Liver (tissue), 9 donors: ENCODE results near the gene PRR5L. TPM values are rescaled to one million over a fixed set of nuclear protein-coding genes. Genes with fewer than 3 reads are reported as not detected.

Experiments used
- DNase-seq: peaks from one replicate; pipeline ENCODE4 v3.0.0-alpha.2; 2017; ENCODE audit warnings: low spot score
- H3K27ac ChIP-seq, 2 donors: one replicate each; pipeline ENCODE4 v1.7.0; 2013; ENCODE audit warnings: inconsistent platforms in 2 of 2, low read length in 2 of 2, control low read depth in 1 of 2, low read depth in 1 of 2, mild to moderate bottlenecking in 1 of 2
- H3K27me3 ChIP-seq, 4 donors: one replicate each; pipeline versions ENCODE4 v1.6.1 to v1.7.0; 2013; ENCODE audit warnings: low read length in 3 of 4, inconsistent platforms in 1 of 4, mild to moderate bottlenecking in 1 of 4, moderate library complexity in 1 of 4; ENCODE audit not compliant: control insufficient read depth in 4 of 4, insufficient read depth in 4 of 4
- H3K36me3 ChIP-seq, 4 donors: one replicate each; pipeline versions ENCODE4 v1.6.1 to v1.7.0; 2013; ENCODE audit warnings: low read length in 3 of 4, mild to moderate bottlenecking in 3 of 4, low read depth in 1 of 4, moderate library complexity in 1 of 4; ENCODE audit not compliant: control insufficient read depth in 4 of 4, insufficient read depth in 3 of 4
- H3K4me1 ChIP-seq, 4 donors: one replicate each; pipeline versions ENCODE4 v1.6.1 to v1.7.0; 2013; ENCODE audit warnings: low read length in 3 of 4, mild to moderate bottlenecking in 3 of 4, moderate library complexity in 1 of 4; ENCODE audit not compliant: control insufficient read depth in 4 of 4, insufficient read depth in 4 of 4
- H3K4me3 ChIP-seq, 3 donors: one replicate each; pipeline versions ENCODE4 v1.6.1 to v1.7.0; 2013; ENCODE audit warnings: low read length in 3 of 3, control low read depth in 1 of 3, low read depth in 1 of 3, mild to moderate bottlenecking in 1 of 3
- H3K9ac ChIP-seq, 2 donors: one replicate each; pipeline ENCODE4 v1.7.0; 2013; ENCODE audit warnings: low read length in 2 of 2, mild to moderate bottlenecking in 2 of 2, moderate library complexity in 2 of 2, control low read depth in 1 of 2, low read depth in 1 of 2
- H3K9me3 ChIP-seq, 4 donors: one replicate each; pipeline versions ENCODE4 v1.6.1 to v1.7.0; 2013; ENCODE audit warnings: low read length in 3 of 4; ENCODE audit not compliant: control insufficient read depth in 4 of 4
- ATF3 ChIP-seq: IDR thresholded peaks from 2 replicates; pipeline ENCODE4 v1.6.1; 2016; ENCODE audit warnings: antibody characterized with exemption
- EGR1 ChIP-seq, 2 donors: IDR thresholded peaks; 2 replicates each; pipeline ENCODE4 v1.6.1; 2016 to 2018; ENCODE audit warnings: antibody characterized with exemption in 2 of 2, low read depth in 2 of 2
- FOXA1 ChIP-seq: IDR thresholded peaks from 2 replicates; pipeline ENCODE4 v1.6.1; 2016; ENCODE audit warnings: antibody characterized with exemption
- FOXA2 ChIP-seq: IDR thresholded peaks from 2 replicates; pipeline ENCODE4 v1.6.1; 2016; ENCODE audit warnings: antibody characterized with exemption
- GABPA ChIP-seq, 2 donors: IDR thresholded peaks in 1 of 2; conservative IDR thresholded peaks in 1 of 2; 2 replicates each; pipeline ENCODE4 v1.6.1; 2016; ENCODE audit warnings: antibody characterized with exemption in 2 of 2, mild to moderate bottlenecking in 1 of 2, moderate library complexity in 1 of 2
- HNF4A ChIP-seq, 2 donors: conservative IDR thresholded peaks; 2 replicates each; pipeline ENCODE4 v1.6.1; 2016; ENCODE audit warnings: antibody characterized with exemption in 2 of 2, mild to moderate bottlenecking in 2 of 2
- HNF4G ChIP-seq: IDR thresholded peaks from 2 replicates; pipeline ENCODE4 v1.6.1; 2016; ENCODE audit warnings: antibody characterized with exemption
- JUND ChIP-seq, 2 donors: IDR thresholded peaks; 2 replicates each; pipeline ENCODE4 v1.6.1; 2016; ENCODE audit warnings: antibody characterized with exemption in 2 of 2
- MAX ChIP-seq: IDR thresholded peaks from 2 replicates; pipeline ENCODE4 v1.6.1; 2016; ENCODE audit warnings: antibody characterized with exemption
- NR2F2 ChIP-seq: IDR thresholded peaks from 2 replicates; pipeline ENCODE4 v1.6.1; 2016; ENCODE audit warnings: antibody characterized with exemption
- RAD21 ChIP-seq, 2 donors: IDR thresholded peaks; 2 replicates each; pipeline ENCODE4 v1.6.1; 2016; ENCODE audit warnings: antibody characterized with exemption in 2 of 2, mild to moderate bottlenecking in 2 of 2
- REST ChIP-seq: IDR thresholded peaks from 2 replicates; pipeline ENCODE4 v1.6.1; 2016; ENCODE audit warnings: antibody characterized with exemption, mild to moderate bottlenecking
- RXRA ChIP-seq, 2 donors: IDR thresholded peaks; 2 replicates each; pipeline ENCODE4 v1.6.1; 2017 to 2018; ENCODE audit warnings: antibody characterized with exemption in 2 of 2, mild to moderate bottlenecking in 1 of 2
- SP1 ChIP-seq: IDR thresholded peaks from 2 replicates; pipeline ENCODE4 v1.6.1; 2018; ENCODE audit warnings: antibody characterized with exemption, mild to moderate bottlenecking
- TAF1 ChIP-seq: conservative IDR thresholded peaks from 2 replicates; pipeline ENCODE4 v1.6.1; 2016; ENCODE audit warnings: antibody characterized with exemption, mild to moderate bottlenecking
- YY1 ChIP-seq: IDR thresholded peaks from 2 replicates; pipeline ENCODE4 v1.6.1; 2016; ENCODE audit warnings: antibody characterized with exemption, mild to moderate bottlenecking
- WGBS: extraction: QIAGEN DNeasy Blood & Tissue Kit; methylation state at CpG from one replicate; pipeline ENCODE4 v1.1.7; 2013; 5-methylcytosine and 5-hydroxymethylcytosine counted together
- polyA plus RNA-seq, 2 donors: library from polyadenylated mRNA; stranded (reverse) in 1 of 2; unstranded in 1 of 2; fragments of 200-250 nt in 1 of 2; fragments of >200 nt in 1 of 2; fragmentation: Nextera tagmentation in 1 of 2; extraction: Ambion mirVana in 1 of 2; gene quantifications; one replicate each; pipeline versions ENCODE4 v1.2.1 to v1.2.3, GENCODE V29; 2013 to 2015
- total RNA-seq, 2 donors: library from RNA; depleted of rRNA; stranded (reverse); fragments of >200 nt; gene quantifications; one replicate each; pipeline ENCODE4 v1.2.3, GENCODE V29; 2014
- TF ChIP-seq, protein P1 (sequence below): fragments of 150-350 bp; IDR thresholded peaks from 2 replicates; pipeline ENCODE4 v1.5.1; 2017; ENCODE audit warnings: improper control_type of control experiment, low read depth, low read length; ENCODE audit not compliant: missing input control
- TF ChIP-seq, protein P2 (sequence below): IDR thresholded peaks from 2 replicates; pipeline ENCODE4 v1.6.1; 2016; ENCODE audit warnings: antibody characterized with exemption
- donor health status: healthy.
- donor health status: healthy.
- donor health status: healthy.
- donor health status: healthy.
- donor health status: healthy.

Gene PRR5L
- total and polyA plus RNA-seq, 4 donors = 1.2 to 8.5 (median 4.5) TPM

DNA sequence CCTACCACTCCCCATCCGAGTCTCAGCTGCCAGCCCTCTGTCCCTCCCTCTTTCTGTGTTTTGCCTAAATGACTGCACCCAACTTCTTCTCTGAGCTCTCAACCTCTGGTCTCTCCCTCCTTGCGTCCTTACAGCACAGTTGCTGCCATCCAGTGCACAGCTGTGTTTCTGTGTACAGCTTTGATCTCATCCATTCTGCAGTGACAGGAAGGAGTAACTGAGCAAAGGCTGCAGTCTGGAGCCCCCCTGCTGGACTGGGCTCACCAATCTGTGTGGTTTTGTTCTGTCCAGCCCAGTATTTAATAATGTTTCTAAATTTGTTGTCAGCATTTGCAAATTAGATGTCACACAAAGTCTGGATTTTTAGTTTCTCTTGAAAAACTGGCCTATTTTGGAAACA is 43.8 kb downstream of the PRR5L start:
- Histone ChIP-seq H3K27ac (no peak overlapping the region), H3K36me3 (no peaks in the 10 kb centered on the region), H3K9me3 (no peaks in the 10 kb centered on the region), H3K27me3 (peaks cover 0 to 5% (median 0%) of the 10 kb centered on the region in 4 donors), H3K4me3 (no peak overlapping the region), H3K9ac (no peak overlapping the region), H3K4me1 (no peaks in the 10 kb centered on the region)
- 85% methylated on average over 2 of the region's 2 CpGs for WGBS
- no peak for DNase-seq
- no peak for TF ChIP-seq YY1
- no peak for TF ChIP-seq HNF4G
- TF ChIP-seq REST = no peak
- TF ChIP-seq, protein P1, sequence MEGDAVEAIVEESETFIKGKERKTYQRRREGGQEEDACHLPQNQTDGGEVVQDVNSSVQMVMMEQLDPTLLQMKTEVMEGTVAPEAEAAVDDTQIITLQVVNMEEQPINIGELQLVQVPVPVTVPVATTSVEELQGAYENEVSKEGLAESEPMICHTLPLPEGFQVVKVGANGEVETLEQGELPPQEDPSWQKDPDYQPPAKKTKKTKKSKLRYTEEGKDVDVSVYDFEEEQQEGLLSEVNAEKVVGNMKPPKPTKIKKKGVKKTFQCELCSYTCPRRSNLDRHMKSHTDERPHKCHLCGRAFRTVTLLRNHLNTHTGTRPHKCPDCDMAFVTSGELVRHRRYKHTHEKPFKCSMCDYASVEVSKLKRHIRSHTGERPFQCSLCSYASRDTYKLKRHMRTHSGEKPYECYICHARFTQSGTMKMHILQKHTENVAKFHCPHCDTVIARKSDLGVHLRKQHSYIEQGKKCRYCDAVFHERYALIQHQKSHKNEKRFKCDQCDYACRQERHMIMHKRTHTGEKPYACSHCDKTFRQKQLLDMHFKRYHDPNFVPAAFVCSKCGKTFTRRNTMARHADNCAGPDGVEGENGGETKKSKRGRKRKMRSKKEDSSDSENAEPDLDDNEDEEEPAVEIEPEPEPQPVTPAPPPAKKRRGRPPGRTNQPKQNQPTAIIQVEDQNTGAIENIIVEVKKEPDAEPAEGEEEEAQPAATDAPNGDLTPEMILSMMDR = no peak
- no peak for TF ChIP-seq ATF3
- no peak for TF ChIP-seq GABPA (IDR thresholded peaks at IDR 0.05 in 1 of 2, conservative IDR thresholded peaks at IDR 0.05 in 1 of 2)
- TF ChIP-seq RAD21 (IDR thresholded peaks at IDR 0.05) = no peak

- no peak overlapping the region for H3K27ac ChIP-seq
- H3K9ac ChIP-seq = no peak overlapping the region
- no peaks in the 10 kb centered on the region for H3K36me3 ChIP-seq
- 68% methylated on average over 5 of the region's 5 CpGs for WGBS
- no peak for DNase-seq
- no peaks in the 10 kb centered on the region for H3K4me1 ChIP-seq
- TF ChIP-seq FOXA1 = no peak
- TF ChIP-seq GABPA (IDR thresholded peaks at IDR 0.05 in 1 of 2, conservative IDR thresholded peaks at IDR 0.05 in 1 of 2) = no peak
- TF ChIP-seq NR2F2 = no peak
- TF ChIP-seq EGR1 (IDR thresholded peaks at IDR 0.05; ENCODE audit: low read depth in 2 of 2) = no peak
- no peak for TF ChIP-seq MAX
- no peak for TF ChIP-seq FOXA2
- no peak for TF ChIP-seq SP1
- no peak for TF ChIP-seq REST
- TF ChIP-seq HNF4G = no peak
- TF ChIP-seq YY1 = no peak
- TF ChIP-seq JUND (IDR thresholded peaks at IDR 0.05) = no peak
- no peak for TF ChIP-seq TAF1
- no peak for TF ChIP-seq ATF3
- TF ChIP-seq HNF4A (conservative IDR thresholded peaks at IDR 0.05) = no peak
- no peak for TF ChIP-seq RXRA (IDR thresholded peaks at IDR 0.05)
- TF ChIP-seq, protein P2, sequence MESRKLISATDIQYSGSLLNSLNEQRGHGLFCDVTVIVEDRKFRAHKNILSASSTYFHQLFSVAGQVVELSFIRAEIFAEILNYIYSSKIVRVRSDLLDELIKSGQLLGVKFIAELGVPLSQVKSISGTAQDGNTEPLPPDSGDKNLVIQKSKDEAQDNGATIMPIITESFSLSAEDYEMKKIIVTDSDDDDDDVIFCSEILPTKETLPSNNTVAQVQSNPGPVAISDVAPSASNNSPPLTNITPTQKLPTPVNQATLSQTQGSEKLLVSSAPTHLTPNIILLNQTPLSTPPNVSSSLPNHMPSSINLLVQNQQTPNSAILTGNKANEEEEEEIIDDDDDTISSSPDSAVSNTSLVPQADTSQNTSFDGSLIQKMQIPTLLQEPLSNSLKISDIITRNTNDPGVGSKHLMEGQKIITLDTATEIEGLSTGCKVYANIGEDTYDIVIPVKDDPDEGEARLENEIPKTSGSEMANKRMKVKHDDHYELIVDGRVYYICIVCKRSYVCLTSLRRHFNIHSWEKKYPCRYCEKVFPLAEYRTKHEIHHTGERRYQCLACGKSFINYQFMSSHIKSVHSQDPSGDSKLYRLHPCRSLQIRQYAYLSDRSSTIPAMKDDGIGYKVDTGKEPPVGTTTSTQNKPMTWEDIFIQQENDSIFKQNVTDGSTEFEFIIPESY = no peak
- H3K27me3 ChIP-seq = peaks cover 0 to 5% (median 0%) of the 10 kb centered on the region in 4 donors
- H3K9me3 ChIP-seq = no peaks in the 10 kb centered on the region
- H3K4me3 ChIP-seq = no peak overlapping the region
Observed at GRCh38 chr11:36340897-36341296, 44.8 kb downstream of the PRR5L start.
